A549 treated with GW870086 at 1 μM for 4 hours (cell line): ENCODE results near the gene SLC9A8. TPM values are rescaled to one million over a fixed set of nuclear protein-coding genes. Genes with fewer than 3 reads are reported as not detected.

Experiments used
- total RNA-seq: library from RNA; stranded (reverse); fragments of 200-300 nt; extraction: Qiagen RNA extraction; gene quantifications from 5 replicates; pipeline ENCODE4 v1.2.3, GENCODE V29; 2022; ENCODE audit warnings: low read depth

The SLC9A8 gene
- total RNA-seq: 6.5 to 9.3 TPM (median 9.3 TPM) in 5 replicates

DNA sequence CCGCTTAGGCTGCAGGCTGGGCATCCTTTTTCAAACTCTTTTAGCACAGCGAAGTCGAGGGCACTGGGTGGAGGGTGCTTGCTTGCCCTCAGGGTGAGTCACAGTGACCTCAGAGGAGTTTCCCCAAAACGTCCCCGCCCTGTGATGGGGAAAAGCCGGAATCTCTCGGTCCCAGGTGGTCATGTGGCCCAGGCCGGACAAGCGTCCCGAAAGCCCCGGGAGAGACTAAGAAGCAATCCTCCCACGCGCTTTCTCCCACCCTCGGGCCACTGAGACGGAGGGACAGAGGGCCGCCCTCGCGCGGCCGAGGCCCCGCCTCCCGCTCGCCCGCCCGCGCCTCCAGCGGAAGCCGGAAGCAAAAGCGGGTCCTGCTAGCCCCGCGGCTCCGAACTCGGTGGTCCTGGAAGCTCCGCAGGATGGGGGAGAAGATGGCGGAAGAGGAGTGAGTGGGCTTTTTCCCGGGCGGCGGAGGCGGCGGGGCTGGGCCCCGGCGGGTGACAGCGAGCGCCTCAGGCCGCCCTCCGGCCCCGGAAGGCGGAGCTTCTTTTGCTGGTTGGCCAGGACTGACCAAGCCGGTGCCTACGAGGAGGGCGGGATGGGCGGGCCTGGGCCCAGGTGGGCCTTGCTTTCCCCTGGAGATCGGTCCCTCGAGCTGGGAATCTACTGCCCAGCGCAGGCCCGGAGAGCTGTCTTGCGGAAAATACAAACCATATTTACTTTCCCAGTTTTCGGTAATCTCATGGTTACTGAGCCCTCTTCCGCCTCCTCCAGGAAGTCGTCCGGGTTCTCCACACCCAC lies at the start of gene SLC9A8:
Gene SLC9A8, plus strand, starts transcription at position 322 of the 798 bp plus-strand sequence. Its CDS starts 95 bp downstream, at position 417.

DNA sequence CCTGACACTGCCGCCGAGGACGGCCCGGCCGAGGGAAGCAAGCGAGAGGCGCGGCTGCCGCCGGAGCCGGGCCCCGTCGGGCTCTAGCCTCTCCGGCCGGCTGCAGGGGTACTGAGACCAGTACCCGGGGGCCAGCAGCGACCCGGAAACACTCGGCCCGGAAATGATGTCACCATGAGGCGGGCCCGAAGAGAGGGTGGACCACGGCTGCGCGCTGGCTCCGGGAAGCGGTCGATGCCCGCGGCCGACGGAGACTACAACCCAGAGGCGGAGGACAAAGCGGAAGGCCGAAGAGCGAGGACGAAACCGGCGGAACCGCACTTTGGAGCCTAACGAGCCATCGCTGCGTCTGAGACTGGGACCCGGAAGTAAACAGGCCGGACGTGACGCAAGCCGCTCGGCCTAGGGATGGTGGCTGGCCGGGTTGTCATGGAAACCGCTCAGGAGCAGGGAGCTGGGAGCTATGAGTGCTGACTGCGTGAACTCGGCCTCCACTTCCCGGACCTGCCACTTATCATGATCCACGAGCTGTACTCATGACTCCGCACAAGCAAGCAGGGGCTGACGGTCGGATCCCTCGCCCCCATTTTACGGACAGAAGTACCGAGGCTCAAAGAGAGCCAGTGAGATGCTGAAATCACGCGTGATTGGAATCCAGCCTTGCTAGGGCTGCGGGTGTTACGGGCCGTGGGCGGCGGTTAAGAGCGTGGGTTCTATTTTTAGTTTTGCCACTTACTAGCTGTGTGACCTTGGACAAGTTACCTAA lies 102.9 kb downstream of the SLC9A8 start, which contains the start of gene SPATA2:
Gene SPATA2, minus strand, starts transcription at position 150 of the 766 bp plus-strand sequence. CDS start 7,039 bp downstream, outside the sequence.

DNA sequence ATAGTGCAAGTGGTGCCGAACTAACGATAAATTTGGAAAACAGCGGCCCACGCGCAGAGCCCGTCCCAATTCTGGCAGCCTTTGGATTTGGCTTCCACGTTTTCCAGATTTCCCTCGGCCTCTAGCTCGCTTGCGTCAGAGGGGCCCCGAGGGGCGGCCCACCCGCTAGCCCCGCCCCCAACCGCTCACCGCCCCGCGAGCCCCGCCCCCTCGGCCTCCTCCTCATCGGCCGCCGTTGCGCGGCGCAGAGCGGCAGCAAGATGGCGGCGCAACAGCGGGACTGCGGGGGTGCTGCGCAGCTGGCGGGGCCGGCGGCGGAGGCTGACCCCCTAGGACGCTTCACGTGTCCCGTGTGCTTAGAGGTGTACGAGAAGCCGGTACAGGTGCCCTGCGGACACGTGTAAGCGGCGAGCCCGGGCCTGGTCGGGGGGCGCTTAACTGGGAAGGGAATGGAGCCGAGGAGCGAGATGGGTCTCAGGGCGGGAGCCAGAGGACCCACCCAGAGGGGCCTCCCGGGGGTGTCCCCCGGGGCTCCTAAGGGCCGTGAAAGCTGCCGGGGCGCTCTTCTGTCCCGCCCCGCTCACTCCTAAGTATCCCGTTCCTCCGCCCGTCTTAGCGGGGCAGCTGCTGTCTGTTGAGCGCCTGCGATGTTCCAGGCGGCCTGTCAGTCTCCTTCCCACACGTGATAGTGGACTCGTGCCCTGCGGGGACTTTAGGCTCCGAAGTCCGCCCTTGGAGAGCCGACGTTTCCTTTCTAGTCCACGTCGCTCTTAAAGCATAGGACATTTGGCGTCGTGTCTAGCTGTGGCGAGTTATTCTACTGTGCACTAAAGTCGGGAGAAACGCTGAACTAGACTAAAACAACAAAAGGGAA lies 123.8 kb downstream of the SLC9A8 start, which contains the start of gene RNF114:
Gene RNF114, plus strand, starts transcription at position 245 of the 874 bp plus-strand sequence. Its CDS starts 16 bp downstream, at position 261.

Other genes with a start within 250 kb of the SLC9A8 start
- 0.02 to 0.09 TPM (median 0.06 TPM) in 3 of 5 replicates, not detected in the others for gene PTGIS, start 244.7 kb upstream of the SLC9A8 start, total RNA-seq
- 45.8 to 64.2 TPM (median 59.5 TPM) in 5 replicates for gene B4GALT5, start 99.0 kb upstream of the SLC9A8 start, total RNA-seq
- 6.9 to 9.0 TPM (median 8.4 TPM) in 5 replicates for gene SPATA2, start 102.7 kb downstream of the SLC9A8 start, total RNA-seq
- 58.0 to 64.0 TPM (median 61.2 TPM) in 5 replicates for gene RNF114, start 123.6 kb downstream of the SLC9A8 start, total RNA-seq
- 9.0 to 15.2 TPM (median 13.5 TPM) in 5 replicates for gene SNAI1, start 170.2 kb downstream of the SLC9A8 start, total RNA-seq